ENCODE measurements around the gene ABCA1.

ABCA1 gene

DNA sequence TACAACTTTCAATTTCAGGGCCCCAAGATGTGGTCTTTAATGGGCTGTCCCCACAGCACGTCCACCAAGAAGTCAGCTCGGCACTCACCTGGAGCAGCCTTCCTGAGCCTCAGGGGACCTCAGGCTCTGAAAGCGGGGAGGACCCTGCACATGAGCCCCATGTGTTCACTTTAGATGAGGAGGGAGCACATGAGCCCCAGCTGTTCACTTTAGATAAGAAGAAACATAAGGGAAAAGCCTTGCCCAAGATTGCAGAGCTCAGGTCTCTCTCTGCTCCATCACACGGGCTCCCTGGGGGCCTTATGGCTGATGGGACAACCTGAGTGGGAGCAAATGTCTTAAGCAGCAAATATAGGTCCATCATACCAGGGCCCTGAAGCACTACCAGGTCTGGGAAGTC, 107.6 kb downstream of the ABCA1 start:
- DNase-seq: no peak
- intact Hi-C loops (cut with DNase I): no loop called here

DNA sequence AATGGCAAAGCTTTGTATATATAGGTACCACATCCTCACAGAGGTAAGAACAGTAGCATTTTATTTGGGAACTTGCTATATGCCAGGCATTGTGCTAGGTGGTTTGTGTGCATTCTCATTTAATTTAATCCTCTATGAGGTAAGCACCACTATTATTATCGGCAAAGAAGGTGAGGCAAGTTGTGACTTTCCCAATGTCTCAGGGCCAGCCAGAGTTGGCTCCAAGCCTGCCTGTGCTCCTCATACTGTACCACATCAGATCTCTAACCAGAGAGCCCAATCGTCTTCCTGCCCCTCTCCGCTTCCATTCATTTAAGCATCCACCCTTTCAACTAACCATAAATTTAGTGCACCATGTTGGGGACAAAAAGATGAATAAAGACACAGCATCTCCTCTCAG, 108.9 kb downstream of the ABCA1 start:
- intact Hi-C loops (cut with DNase I): no loop called here
- no peak for DNase-seq

DNA sequence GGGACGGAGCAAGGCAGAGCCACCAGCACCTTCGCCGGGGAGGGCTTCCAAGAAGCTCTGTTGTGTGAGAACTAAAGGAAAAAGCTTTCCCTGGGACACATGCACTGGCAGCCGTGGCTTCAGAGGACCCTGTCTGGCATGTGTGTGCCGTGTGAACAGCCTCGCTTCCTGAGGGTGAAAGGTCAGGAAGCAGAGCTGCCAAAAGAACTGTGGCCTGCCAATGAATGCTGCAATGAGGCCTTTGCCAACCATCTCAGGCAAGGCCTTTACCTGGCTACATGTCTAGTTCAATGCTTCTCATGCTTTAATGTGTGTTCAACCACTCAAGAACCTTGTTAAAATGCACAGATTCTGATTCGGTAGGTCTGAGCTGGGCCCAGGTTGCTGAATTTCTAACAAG, 110.5 kb downstream of the ABCA1 start:
- no peak for DNase-seq
- intact Hi-C loops (cut with DNase I): no loop called here

DNA sequence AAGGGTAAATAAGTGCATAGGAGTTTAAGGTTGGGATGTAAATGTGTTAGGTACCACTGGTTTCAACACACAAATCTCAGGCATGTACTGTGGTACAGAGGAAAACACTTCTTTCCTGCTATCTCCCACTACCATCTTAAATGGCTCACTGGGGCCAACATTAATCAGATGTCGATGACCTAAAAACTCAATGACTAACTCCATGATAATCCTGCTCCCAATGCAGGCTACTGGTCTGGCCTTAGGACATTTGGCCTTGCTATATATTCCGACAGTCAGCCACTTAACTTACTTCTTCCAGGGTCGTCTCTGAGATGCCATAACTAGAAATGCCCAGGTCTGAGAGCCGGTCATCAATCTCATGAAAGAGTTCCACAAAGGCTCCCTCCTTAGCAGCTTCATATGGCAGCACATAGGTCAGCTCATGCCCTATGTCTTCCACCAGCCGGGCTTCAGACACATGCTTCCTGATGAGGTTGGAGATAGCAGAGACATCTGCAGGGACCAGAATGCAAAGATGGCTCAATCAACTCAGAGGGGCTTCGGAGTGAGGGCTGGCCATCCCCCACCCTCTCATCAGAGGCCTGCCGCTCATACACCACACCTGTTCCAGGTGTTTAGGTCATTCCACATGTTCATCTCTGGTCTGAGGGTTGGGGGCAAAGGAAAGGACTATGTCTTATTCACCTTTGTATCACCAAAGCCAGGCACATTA, 111.9 kb downstream of the ABCA1 start:
- DNase-seq: no peak
- intact Hi-C loops (cut with DNase I): no loop called here

GRCh38 chr9:104810421-104811339, 117.3 kb downstream of the ABCA1 start:
- DNase-seq: peak in 22 of 42 donors; percentile 4 to 61 (median 30)
- intact Hi-C loops (cut with DNase I): no loop called here

DNA sequence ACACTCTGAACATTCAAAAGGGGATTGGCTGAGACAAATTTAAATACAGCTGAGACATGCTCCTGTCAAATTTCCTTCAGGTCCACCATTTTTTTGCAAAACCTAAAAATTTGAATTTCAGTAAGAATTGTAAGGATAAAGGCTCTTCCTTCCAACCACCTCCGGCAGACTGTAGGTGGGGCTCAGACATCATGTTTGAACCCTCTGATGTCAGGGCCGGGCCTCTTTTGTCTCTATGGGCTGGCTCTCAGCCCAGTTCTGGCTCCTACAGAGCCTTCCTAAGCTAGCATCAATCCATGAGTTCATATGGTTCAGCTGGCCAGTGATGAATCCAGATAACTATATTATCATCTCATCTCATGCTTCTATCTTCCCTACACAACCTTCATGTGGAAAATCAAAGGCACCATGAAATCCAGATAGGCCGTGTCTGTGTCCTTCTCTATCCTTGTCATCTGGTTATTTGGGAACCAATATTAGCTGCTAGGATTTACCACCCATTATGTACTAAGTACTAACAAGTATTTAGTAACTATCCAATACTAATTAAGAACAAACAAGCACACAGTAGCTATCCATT, 119.8 kb downstream of the ABCA1 start:
- peak; percentile 27 to 85 (median 62) for DNase-seq
- intact Hi-C loops (cut with DNase I): no loop called here

- intact Hi-C loops (cut with DNase I): no loop called here
- no peak for DNase-seq
These were observed 122.5 kb downstream of the ABCA1 start for GRCh38 chr9:104805441-104805840.

- intact Hi-C loops (cut with DNase I): no loop called here
- DNase-seq: no peak
These were observed 125.0 kb downstream of the ABCA1 start for GRCh38 chr9:104802906-104803305.

DNA sequence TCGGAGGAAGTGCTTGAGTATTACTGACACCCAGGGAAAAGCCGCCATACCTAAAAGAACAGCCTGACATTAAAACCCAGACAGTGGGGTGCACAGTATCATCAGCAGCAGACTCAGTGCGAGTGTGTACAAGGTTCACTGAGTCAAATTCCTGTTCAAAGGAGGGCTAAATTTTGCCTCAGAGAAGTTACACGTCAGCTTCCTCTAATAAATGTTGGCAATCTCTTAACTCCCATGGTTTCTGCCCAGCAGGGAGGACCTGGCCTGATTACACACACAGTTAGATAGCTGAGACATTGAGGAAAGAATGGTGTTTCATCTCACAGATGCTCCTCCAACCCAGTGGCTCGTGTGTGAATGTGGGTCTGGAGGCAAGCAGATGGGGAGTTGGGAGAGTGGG, 125.8 kb downstream of the ABCA1 start:
- intact Hi-C loops (cut with DNase I): no loop called here
- no peak for DNase-seq

- intact Hi-C loops (cut with DNase I): no loop called here
- DNase-seq: no peak
These were observed 127.7 kb downstream of the ABCA1 start for GRCh38 chr9:104800068-104800785.

- DNase-seq: no peak
- intact Hi-C loops (cut with DNase I): no loop called here
These were observed 129.6 kb downstream of the ABCA1 start for GRCh38 chr9:104798209-104798995.

GRCh38 chr9:104795857-104796256, 132.1 kb downstream of the ABCA1 start:
- intact Hi-C loops (cut with DNase I): no loop called here

GRCh38 chr9:104795082-104795481, 132.9 kb downstream of the ABCA1 start:
- intact Hi-C loops (cut with DNase I): no loop called here
- no peak for DNase-seq

More at GRCh38 chr9:104795857-104796256, 132.1 kb downstream of the ABCA1 start:
- no peak for DNase-seq

GRCh38 chr9:104794070-104794469, 133.9 kb downstream of the ABCA1 start:
- intact Hi-C loops (cut with DNase I): no loop called here
- no peak for DNase-seq

- DNase-seq: no peak
- intact Hi-C loops (cut with DNase I): no loop called here
These were observed 139.7 kb downstream of the ABCA1 start for GRCh38 chr9:104788251-104788650.

DNA sequence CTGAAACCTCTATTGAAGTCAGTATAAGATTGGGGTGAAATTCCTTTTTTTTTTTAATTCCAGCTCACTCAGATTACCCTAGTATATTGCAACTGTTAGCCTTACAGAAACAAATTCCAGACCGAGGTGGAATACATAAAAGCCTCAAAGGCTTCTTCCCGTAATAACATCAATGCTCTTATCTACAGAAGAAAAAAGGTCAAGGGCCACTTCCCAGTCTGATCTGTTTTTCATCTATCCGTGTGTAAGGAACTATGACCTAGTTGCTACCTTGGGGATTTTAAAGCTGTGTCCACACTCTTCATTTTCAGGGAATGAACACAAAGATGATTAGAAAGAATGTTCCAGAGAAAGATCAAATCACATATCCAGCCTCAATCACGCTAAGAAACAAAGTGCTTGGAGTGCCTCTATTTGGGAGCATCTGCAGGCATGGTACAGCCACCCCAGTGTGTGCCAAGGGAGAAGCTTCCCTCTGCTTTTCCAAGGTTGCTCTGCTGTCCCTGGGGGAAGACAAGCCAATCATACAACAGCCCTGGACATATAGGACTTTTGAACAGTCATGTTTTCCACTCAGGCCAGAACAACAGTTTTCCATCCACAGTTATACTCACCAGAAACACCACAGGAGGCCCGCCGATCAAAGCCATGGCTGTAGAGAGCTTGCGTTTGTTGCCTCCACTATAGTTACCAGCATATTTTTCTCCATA, 140.5 kb downstream of the ABCA1 start:
- no peak for DNase-seq
- intact Hi-C loops (cut with DNase I): no loop called here

DNA sequence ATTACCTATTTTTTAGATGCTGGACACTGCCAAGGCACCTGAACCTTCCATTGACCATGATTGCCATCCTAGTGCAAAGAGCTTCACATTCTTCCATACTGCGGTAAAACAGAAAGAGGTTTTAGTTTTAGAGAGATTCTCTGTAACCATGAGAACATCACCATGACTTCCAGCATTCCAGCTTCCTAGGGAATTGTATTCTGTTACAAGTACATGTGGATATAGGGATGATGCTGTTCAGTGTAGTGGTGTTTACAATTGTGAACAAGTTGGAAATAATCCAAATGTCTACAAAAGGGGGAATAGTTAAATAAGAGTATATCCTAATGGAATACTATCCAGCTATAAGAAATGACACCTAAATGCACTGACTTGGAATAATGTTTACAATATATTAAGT, 141.7 kb downstream of the ABCA1 start:
- intact Hi-C loops (cut with DNase I): no loop called here
- no peak for DNase-seq

DNA sequence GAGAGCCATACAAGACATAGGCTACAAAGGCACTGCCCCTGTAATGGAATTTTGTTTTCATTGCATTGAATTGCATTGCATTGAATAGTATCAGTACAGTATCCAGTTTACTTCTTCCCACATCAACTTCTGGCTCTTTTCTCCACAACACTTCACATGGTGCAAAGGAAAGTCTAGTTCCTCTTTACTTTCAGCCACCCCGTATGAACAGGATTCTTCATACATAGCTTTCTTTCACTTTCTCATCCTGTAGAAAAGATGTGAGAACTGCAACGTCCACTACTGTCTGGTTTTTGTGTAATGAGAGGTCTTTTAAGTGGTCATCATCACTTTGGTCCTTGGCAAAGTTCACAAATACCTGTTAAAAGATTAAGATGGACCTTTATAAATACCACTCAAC, 143.9 kb downstream of the ABCA1 start:
- intact Hi-C loops (cut with DNase I): no loop called here
- DNase-seq: no peak

Measured in head of caudate nucleus (tissue), 42 donors.